COLO829 (cell line): ENCODE results near the gene NAA38.
"Not testable (repeated sequence)": the region's sequence is repeated elsewhere in the genome, so short reads cannot be mapped to it uniquely, and the experiment has no call there.

ENCODE experiments used
- DNase-seq: peaks from one replicate; pipeline ENCODE4 v3.0.0; 2012; ENCODE audit warnings: low spot score

Gene NAA38

GRCh38 chr17:7881276-7882054 is 24.1 kb upstream of the NAA38 start:
- DNase-seq: no peak

DNA sequence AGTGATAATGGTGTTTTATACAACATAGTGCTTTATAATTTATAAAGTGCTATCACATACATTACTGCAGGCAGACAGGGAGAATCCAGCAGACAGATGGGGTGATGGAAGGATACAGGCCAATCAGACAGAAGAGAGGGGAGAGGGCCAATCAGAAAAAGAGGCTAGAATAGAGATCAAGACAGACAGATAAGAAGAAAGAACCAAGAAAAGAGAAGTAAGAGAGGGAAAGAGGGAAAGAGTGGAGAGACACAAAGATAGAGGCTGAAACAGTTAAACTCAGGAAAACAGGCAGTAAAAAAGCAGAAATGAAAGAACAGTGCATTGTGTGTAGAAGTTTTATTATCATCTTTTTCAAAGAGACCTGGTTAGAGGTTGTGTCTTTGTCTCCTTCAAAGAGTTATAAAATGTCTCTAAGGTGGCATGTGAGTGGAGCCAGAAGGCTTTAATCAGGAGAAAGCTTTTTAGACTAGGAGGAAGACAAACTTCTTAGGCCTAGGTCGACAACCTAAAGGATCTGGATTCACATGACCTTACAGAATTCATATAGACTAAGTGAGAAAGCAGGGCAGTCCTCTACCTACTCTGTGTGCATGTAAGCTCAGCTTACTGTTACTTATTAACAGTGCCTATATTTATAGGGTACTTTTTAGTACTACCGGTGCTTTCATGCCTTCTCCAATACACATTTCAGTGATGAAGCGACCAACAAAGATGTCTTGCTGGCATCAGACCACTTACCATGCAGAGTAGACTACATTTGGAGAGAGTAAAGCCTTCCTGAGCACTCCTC is 22.9 kb upstream of the NAA38 start:
- DNase-seq: no peak

DNA sequence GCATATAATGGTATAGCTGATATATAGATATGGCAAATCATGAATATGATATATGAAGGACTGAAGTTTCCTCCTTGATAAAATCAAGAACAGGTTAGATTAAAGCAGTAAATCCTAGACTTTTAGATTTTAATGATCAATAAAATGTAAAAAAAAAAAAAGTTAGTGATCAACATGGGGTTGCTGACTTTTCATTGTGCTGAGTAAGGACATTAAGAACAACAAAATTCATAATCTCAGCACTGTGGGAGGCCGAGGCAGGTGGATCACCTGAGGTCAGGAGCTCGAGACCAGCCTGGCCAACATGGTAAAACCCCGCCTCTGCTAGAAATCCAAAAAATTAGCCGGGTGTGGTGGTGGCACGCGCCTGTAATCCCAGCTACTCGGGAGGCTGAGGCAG is 20.9 kb upstream of the NAA38 start:
- DNase-seq: no peak

DNA sequence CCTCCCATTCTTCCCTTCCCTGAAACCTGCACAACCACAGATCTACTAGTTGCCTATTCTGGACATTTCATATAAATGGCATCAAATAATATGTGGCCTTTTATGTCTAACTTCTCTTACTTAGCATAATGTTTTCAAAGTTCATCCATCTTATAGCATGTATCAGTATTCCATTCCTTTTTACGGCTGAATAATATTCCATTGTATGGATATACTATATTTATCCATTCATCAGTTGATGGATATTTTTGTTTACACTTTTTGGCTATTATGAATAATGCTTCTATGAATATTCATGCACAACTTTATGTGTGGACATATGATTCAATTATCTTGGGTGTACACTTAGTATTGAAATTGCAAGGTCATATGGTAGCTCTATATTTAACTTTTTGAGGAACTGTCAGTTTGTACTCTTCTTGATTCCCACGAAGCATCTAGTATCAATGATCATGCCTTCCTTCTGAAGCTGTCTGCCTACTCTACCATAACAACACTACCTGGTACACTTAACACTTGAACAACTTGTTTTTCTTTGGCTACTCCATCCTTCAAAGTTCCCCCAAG is 18.5 kb upstream of the NAA38 start:
- no peak for DNase-seq

DNA sequence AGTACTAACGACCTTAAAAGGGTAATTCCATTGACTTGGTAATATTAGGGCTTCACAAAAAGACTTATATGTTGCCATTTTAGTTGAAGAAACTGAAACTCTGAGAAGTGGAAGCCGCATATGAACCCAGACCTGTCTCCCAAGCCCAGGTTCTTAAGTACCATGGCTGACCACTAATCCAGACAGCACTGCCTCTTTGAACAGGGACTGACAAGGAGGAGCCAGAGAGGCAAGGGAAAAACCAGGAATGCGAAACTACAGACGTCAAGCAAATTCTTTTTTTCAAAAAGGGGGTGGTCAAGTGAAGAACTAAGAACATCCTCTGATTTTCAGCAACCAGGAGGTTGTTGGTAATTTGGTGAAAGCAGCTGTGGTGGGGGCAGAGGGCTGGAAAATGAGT is 15.7 kb upstream of the NAA38 start:
- DNase-seq: no peak

GRCh38 chr17:7867881-7868329 is 10.5 kb upstream of the NAA38 start:
- no peak for DNase-seq

GRCh38 chr17:7864995-7865650 is 7.8 kb upstream of the NAA38 start:
- no peak for DNase-seq

DNA sequence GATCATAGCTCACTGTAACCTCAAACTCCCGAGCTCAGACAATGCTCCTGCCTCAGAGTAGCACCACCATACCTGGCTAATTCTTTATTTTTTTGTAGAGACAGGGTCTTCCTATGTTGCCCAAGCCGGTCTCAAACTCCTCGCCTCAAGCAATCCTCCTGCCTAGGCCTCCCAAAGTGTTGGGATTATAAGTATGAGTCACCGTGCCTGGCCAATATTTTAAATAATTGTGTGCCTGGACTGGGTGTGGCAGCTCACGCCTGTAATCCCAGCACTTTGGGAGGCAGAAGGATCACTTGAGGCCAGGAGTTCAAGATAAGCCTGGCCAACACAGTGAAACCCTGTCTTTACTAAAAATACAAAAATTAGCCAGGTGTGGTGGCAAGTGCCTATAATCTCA is 7.0 kb upstream of the NAA38 start:
- DNase-seq: not testable (repeated sequence)

GRCh38 chr17:7862692-7863437 is 5.5 kb upstream of the NAA38 start:
- DNase-seq: no peak

GRCh38 chr17:7859028-7859427 is 1.7 kb upstream of the NAA38 start:
- no peak for DNase-seq

DNA sequence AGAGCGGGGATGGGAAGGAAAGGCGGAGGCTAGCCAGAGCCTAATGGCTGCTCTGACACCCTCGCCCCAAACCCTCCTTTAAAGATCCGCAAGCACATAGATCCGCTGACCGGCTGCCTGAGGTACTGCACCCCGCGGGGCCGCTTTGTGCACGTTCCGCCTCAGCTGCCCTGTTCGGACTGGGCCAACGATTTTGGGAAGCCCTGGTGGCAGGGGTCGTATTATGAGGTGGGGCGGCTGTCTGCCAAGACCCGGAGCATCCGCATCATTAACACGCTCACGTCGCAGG is 1.1 kb upstream of the NAA38 start:
- DNase-seq: no peak

GRCh38 chr17:7857713-7858521 is 558 bp upstream of the NAA38 start, which contains the start of gene CYB5D1:
Gene CYB5D1, plus strand, starts transcription at chr17:7858003. Its CDS starts 132 bp downstream, at chr17:7858135.
- DNase-seq: peak; percentile 74

- DNase-seq: no peak
These were observed 1.1 kb downstream of the NAA38 start for GRCh38 chr17:7856011-7856810.

DNA sequence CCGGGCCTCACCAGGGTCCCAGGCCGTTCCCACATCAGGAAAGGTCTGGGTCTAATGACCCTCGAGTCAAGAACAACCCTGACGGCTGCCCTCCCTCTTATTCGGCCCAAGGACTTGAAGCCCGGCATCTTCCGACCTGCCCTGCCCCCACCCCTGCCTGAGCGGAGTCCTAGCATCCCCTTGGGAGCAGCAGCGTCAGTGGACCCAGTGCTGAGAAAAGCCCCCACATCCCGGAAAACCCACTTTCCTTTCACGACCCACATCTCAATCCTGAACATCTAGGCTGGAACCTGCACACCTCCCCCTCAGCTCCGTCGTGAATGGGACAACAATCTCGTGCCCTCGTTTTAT is 1.7 kb downstream of the NAA38 start:
- no peak for DNase-seq

GRCh38 chr17:7854851-7855659 is 2.3 kb downstream of the NAA38 start, which contains the start of gene TMEM88:
Gene TMEM88, plus strand, starts transcription at chr17:7855066. Its CDS starts 9 bp downstream, at chr17:7855075.
- DNase-seq: no peak

GRCh38 chr17:7854078-7854777 is 3.1 kb downstream of the NAA38 start:
- no peak for DNase-seq

- DNase-seq: no peak
These were observed 3.7 kb downstream of the NAA38 start for GRCh38 chr17:7853691-7854038.

DNA sequence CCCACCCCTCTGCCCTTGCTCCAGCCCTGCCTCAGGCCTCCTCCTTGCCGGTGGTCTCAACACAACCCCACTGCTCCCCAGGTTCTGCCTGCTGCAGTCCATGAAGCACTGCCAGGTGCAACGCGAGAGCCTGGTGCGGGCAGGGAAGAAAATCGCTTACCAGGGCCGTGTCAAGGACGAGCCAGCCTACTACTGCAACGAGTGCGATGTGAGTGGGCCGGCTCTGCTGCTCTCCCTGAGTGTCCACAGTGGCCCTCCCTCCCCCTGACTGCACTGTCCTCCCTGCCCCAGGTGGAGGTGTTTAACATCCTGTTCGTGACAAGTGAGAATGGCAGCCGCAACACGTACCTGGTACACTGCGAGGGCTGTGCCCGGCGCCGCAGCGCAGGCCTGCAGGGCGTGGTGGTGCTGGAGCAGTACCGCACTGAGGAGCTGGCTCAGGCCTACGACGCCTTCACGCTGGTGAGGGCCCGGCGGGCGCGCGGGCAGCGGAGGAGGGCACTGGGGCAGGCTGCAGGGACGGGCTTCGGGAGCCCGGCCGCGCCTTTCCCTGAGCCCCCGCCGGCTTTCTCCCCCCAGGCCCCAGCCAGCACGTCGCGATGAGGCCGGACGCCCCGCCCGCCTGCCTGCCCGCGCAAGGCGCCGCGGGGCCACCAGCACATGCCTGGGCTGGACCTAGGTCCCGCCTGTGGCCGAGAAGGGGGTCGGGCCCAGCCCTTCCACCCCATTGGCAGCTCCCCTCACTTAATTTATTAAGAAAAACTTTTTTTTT is 4.3 kb downstream of the NAA38 start:
- no peak for DNase-seq
